ENCODE measurements around the gene DEGS2. TPM values are rescaled to one million over a fixed set of nuclear protein-coding genes. Genes with fewer than 3 reads are reported as not detected.

Gene DEGS2
- total RNA-seq, 1 donor from 2014 or later: not detected

DNA sequence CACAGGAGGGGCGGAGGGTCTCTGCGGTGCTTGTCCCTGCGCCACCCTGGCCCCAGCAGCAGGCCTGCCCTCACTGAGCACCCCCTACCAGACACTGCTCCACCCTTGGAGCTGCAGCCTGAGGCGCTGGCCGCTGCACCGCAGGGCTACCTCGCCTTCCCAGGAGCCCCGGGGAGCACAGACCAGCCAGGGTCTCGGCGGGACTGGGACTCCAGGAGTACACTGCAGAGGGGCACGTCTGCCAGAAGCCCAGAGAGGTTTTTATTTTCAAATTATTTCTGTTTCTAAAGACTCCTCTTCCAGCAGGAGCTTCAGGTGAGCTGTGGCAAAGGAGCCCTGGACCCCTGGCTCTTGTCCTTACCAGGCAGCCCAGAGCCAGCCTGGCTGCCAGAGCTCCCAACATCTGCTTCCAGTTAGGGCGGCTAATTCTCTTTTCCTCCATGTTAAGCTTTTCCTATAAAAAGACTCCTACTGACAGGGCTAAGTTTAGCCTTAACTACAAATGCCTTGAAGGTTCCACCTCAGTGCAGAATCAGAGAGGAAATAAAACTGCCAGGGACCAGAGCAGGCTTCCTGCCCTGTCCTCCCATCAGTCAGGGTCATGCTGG lies 26.4 kb downstream of the DEGS2 start:
- peak; percentile 27 for DNase-seq (ENCODE audit: low spot score)

DNA sequence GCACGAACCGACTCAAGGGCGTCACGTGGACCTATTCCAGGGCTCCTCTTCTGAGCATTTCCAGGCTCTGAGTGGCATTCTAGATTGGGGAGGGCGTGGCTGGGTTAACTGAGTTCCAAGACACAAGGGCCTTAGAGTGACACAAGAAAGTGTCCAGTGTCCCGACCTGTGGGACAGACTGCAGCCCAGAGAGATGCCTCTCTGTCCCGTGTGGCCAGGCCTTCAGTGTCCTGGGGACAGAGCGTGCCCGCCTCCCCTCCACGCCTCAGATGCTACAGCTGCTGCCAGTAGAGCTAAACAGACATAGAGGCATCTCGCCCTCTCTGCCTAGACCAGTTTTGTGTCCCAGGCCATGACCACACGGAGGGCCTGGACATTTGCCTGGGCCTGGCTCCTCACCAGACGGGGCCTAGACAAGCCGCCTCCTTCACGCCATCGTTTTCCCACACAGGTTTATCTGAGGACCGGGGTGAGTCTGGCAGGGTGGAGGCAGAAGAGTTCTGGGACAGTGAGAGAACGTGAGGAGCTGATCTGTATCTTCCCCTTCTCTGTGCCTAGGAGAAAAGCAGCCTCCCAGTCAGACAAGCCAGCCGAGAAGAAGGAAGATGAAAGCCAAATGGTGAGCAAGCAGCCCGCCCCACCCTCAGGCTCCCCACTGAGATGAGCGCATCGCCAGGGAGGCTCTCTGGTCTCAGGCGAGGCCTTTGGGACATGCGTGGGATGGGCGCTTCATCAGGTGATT lies 27.1 kb downstream of the DEGS2 start:
- no peak for DNase-seq (ENCODE audit: low spot score)

DNA sequence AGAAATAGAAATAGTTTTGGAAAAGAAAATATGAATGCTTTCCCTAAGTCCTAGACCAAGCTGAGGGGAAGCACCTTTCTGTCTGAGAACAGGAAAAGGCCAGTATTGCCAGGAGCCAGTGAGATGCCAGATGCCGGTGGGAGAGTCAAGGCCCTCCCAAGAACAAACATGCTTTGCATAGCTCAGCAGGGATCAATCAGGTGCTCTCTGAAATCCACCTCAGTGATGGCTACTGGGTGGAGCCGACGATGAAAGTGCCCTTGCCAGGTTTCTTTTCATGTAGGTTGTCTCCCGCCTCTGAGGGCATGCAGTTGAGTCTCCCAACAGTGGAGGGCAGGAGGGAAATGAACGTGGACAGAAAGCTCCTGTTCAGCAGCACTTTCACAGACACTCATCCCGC lies 28.3 kb downstream of the DEGS2 start:
- no peak for DNase-seq (ENCODE audit: low spot score)

DNA sequence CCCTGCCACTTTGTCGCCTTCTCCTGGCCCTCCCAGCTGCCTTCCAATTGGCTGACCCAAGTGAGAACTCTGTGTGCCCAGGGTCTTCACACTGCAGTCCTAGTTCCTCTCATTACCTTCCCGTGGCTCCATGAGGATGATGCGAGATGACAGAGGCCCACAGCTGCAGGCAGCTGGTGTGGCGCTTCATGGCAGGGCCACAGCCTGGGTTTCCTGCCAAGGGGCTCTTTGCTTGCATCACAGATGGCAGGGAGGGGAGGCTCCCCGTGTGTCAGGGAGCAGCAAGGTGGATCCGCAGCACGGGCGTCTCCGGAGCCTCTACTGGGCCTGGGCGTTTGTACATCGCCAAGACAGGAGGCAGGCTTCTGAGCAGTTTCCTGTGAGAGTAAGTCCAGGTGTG lies 28.9 kb downstream of the DEGS2 start:
- no peak for DNase-seq (ENCODE audit: low spot score)

DNA sequence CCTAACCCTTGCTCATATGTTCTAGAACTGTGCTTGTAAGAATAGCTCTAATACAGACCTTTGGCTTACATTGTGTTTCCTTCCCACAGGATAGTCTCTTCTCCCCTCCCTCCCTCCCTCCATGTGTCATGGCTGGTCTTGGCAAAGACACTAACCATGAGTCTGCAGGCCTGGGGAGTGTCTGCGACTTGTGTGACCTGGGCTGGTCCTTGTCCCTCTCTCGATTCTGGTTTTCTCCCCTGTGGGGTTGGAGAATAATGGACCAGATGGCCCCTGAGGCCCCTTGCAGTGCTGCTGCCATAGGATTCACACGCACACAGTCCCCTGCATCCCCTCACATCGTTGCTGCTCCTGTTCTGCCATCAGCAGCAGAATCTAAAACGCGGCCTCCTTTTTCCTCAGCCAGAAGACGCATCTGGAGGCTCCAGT lies 30.3 kb downstream of the DEGS2 start:
- DNase-seq (ENCODE audit: low spot score): no peak

DNA sequence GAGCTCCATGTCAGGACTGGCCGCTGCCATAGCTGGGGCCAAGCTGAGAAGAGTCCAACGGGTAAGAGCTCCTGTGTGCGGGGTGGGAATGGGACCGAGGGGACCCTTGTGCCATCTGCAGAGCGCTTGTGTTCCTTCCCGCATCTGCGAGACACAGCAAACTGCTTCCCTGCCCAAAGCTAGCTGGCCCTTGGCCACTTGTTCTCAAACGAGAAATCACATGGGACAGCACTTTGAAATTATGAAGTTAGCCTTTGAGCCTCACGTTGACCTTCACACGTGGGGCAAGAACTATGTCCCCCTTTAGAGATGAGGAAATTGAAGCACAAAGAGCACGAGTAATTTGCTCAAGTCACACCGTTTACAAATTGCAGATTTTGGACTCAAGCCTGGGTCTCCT lies 30.8 kb downstream of the DEGS2 start:
- no peak for DNase-seq (ENCODE audit: low spot score)

DNA sequence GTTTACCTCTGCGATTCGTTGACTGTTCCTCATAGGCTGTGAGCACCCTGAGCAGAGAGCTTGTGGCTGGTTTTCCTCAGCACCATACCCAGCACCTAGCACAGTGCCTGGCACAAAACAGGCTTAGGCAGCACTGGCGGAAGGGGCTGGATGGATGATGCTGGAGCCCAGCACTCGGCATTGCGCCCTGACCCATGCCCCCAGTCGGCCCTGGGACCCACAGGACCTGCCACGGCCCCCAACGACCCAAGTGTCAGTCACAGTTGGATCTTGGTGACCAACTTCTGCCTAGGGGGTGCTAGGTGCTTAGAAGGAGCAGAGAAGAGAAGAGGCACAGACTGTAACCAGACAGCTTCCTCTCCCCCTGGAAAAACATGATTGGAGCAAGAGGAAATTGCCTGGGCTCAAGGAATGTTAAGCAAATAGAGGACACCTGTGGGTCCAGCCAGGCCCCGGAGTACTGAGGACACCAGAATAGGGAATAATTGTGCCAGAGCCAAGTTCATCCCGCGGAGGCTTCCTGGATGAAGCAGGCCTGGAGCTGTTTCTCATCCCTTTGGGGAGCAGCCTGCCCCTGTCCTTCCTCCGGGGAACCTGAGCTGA lies 31.5 kb downstream of the DEGS2 start:
- DNase-seq (ENCODE audit: low spot score): no peak

DNA sequence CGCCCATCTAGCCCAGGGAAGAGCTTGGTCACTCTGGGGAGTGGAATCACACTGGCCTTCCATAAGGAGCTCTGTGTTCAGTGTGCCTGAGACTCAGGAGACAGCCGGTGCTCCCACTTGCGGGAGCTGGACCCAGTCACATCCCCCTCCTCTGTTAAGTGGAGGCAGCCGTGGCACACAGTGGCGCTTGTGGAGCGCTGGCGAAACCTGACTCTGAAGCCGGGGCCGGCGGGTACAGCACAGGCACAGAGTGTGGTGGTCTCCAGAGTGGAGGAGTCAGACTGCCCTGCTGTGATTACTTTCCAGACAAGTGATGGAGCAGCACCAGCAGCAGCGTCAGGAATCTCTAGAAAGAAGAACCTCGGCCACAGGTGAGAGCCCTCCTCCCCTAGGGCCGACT lies 33.0 kb downstream of the DEGS2 start:
- no peak for DNase-seq (ENCODE audit: low spot score)

DNA sequence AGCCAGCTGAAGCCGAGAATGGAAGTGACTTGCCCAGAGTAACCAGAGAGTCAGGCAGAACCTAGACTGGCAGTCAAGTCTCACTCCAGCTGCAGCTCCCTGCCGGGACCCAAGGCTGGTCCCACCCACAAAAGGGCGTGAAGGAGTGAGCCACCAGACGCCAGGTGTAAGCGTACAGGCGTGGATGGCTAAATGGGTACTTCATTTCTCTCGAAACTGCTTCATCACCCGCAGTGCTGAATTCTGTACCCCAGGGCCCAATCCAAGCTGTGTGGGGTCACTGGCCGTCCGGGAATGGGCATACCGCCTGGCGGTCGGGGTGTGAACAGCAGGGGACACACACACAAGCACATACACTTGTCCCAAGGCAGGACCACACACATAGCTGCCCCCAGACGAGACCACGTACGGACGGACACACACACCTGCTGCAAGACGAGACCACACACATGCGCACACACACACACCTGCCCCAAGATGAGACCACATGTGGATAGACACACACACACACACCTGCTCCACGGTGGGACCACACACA lies 34.8 kb downstream of the DEGS2 start:
- no peak for DNase-seq (ENCODE audit: low spot score)

DNA sequence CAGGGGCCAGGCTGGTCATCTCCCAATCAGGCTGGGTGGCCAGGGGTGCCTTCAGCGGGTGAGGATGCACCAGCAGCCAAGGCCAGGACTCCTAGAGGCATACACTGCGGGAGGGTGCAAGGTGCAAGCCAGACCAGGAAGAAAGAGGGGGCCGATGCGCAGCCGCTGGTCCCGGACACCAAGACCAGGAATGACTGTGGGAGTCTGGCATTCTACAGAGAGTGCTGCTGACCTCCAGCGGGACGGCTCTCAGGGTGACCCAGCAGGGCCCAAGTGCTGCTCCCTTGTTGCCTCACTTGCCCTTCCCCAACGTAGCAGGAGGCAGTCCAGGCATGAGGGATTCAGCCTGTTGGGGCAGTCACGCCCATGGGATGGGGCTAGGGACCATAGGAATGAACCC lies 35.8 kb downstream of the DEGS2 start:
- no peak for DNase-seq (ENCODE audit: low spot score)

DNA sequence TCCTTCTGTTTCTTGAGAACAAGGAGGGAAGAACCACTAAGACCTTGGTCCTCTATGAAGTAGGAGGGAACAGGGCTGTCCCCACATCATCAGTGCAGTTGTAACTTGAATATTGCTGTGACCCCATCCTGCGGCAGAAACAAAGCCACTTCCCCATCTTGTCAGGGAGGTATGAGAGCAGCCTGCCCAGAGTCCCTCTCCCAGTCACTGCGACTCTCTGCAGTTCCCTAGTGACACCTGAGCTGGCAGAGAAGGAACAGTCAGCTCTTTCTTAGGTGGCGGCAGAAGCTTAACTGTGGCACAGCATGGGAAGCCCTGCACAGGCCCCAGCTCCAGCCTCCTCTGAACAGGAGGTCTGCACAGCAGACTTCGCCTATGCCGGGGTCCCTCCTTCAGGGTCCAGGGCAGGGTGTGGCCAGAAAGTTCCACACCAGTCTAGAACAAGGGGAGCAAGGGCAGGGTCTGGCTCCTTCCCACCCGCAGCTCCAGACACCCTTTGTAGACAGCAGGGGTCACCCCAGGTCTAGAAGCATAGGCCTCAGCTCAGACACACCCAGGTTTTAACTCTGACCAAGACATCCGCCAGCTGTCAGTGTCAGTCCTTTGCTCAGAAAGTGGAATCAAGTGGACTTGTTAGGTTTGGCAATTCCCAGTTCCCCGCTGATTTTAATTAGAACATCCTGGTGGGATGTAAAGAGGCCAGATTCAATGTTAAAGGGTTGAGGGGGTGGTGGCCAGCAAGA lies 36.8 kb downstream of the DEGS2 start:
- DNase-seq (ENCODE audit: low spot score): no peak

DNA sequence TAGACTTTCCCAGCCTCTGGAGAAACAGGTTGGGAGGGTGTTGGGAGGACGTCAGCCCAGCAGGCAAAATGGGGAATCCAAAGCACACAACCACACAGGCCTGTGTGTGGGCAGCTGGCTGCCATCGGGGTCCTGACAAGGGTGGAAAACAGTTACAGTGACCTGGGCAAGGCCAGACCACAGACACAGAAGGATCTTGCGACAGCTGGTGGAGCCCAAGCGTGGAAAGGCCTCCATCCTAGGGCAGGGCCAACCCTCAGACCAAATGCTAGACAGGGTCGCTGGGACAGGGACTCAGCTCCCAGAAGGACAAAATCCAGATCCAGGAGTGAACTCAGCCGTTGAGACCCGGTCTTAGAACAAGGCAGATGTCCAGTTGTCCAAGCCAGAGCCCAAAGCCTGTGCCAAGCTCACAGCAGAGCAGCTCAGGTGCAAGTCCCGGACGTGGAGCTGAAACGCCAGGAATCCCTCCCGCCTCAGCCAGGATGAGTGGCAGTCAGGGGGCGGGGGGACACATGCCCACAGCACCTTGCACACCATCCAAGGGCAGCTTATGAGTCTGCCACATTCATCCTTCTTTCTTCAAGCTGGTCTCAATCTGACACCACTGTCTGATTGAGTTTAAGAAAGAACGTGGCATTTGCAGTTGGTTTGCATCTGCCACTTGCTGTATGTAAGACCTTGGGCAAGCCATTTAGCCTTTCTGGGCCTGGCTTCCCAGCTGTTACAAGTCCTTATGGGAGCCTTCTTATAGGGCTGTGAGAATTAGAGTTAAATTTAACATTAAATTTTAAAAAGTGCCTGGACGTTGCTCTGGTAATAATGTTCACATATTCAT lies 37.6 kb downstream of the DEGS2 start:
- no peak for DNase-seq (ENCODE audit: low spot score)

DNA sequence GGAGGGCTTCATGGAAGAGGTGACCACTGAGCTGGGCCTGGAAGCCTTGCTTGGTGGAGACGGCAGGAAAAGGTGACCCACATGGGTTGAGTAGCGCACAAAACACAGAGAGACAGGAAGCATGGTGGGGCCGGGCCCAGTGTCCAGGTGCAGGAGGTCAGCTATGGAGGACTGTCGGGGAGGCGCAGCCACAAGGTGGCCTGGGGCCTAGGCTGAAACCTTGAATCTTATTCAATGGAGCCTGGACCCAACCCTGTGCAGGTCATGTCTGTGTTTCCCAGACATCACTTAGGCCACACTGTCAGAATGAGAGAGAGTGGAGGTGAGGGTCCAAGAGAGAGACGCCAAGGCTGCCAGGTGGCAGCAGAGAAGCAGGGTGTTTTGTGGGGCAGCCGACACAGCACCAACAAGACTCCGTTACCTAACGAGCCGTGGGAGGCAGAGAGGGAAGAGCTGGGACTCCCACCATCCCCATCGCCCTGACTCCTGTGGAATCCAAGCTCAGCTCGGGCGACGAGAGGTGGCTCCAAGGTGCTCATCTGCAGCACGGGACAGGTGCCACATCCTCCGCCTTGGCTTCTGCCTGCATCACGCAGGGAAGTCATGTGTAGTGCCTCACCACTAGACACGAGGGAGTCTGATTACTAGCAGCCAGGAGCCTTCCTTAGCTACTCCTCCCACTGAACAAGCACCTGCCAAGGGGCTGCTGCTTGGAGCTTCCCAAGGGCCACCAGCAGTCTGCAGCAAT lies 38.7 kb downstream of the DEGS2 start:
- DNase-seq (ENCODE audit: low spot score): no peak

DNA sequence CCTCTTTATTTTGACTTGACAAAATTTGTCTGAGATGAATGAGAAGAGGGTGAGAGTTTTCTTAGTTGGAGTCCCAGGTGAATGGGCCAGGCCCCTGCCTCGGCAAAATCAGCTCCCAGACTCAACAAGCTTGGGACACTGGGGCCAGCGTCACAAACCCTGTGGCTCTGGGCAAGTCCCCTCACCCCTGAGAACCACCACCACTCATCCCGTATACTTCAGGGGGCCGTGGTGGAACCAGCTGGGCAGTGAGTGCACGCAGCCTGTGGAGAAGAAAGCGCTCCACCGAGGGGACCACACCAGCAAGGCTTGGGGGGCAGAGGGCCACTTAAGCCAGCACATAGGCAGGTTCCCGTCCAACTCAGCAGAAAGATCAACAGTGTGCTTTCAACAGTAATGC lies 40.2 kb downstream of the DEGS2 start:
- DNase-seq (ENCODE audit: low spot score): no peak

DNA sequence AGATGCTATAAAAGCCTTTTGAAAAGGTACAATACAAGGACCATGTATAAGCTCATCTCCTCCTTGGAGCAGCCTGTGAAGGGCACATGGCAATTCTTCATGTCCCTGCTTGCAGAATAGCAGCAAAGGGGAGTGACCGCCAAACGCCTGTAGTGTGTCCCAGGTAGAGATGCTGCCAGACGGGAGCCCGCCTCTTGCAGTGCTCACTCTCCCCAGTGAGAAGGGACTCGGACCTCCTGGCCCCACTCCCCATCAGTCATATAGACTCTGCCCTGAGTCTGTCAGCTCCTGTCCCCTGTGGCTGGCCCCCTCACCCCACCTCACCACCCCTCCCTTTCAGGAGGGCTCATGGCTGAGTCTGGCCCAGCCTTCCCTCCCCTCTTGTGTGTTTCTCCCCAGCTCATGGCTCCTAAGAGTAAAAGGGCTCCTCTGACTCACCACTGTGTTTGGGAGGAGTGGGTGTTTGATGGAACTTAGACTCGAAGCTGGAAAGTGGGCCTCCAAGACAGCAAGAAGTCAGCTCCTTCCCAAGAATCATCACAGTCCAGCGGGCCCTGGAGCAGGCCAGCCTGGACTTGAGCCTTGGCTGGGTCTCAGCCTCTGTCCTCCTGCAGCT lies 40.9 kb downstream of the DEGS2 start:
- DNase-seq (ENCODE audit: low spot score): no peak

DNA sequence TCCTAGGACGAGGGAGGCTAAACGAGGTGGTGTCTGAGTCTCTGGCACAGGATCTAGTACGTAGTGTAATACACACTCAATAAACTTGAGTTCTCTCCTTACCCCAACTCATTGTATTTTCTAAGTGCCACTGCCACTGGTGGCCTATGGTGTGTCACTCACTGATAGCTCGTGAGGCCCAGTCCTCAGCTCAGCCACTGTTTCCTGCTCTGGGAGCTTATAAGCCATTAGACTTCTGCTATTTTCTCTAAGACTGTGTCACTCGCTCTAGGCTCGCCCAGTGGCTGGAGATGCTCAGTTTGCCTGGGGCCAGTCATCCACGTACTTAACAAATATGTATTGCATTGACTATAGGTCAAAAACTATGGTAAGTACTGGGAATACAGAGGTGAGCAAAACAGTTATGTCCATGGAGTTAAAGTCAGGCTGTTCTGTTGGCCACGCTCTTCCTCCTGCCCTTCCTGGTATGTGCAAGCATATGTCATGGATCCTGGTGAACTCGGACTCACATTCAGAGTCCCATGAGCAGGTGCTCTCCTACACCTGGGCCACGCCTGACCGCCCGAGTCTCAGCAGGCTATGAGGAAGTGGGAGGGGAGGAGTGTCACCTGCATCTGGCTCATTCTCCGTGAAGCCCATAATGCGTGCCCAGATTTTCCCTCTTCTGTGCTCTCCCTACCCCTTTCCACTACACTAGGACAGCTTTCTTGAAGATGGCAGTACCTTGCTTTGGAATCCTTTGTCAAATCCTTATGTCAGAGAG lies 41.6 kb downstream of the DEGS2 start:
- DNase-seq (ENCODE audit: low spot score): no peak

DNA sequence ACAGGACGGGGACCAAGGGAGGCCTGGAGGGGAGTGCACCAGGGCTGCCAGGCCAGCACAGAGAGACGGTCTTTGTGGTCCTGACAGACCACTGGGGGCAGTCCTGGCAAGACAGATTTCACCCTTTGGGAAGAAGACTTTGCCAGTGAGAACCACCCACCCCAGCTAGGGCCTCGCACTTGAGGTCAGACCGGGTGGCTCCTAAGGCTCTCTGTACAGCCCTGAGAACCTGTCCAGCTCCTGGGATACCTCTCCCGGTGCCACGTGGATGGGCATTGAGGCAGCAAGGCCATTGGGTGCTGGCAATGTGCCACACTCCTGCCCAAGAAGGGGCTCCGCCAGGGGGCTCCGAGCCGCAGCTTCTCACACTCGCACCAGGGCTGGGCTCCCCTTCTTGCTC lies 42.4 kb downstream of the DEGS2 start:
- DNase-seq (ENCODE audit: low spot score): no peak

DNA sequence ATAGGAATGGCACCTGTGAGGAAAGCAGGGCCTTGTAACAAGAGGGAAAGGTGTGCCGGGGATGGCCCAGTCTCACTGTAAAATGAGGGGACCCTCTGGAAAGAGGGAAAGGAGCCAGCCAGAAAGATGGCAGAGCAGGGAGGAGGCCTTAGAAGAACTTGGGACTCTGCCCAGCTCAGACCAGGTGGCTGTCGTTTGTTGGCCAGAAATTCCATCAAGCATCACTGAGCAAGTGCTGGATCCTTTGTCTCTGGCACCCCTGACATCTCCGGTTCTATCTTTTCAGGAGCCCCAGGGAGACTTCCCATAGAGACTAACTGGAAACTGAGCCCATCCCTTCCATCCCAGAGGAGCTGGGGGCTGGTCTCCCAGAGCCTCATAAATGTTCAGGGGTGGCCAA lies 43.3 kb downstream of the DEGS2 start:
- DNase-seq (ENCODE audit: low spot score): no peak

DNA sequence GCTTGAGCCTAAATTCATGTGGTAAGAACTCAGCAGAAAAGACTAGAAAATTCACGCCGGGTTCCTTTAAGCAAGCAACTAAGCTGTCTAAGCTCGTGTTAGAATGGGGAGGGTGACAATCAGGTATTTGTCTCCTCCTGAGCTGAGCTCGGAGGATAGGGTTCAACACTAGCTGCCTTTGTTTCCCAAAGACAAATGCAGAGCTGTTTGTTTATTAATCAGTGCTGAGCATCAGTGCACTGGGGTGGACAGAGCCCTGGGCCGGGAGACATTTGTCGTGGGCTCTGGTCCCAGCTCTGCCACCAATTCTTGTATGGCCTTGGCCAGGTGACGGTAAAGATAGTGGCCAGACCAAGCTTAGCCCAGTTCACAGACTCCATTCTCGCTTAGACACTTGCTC lies 43.7 kb downstream of the DEGS2 start:
- no peak for DNase-seq (ENCODE audit: low spot score)
